A673 (cell line): ENCODE data around the gene RECQL5. TPM values are rescaled to one million over a fixed set of nuclear protein-coding genes. Genes with fewer than 3 reads are reported as not detected.

Source experiments
- BruUV-seq: library from RNA; stranded (reverse); fragments of 400-500 nt; replicated peaks from 2 replicates; lab custom pipeline; 2021; lab: Mats Ljungman, UMichigan
- CTCF ChIA-PET: fragments of 300-600 bp; sonication (Branson Sonifier 250); formaldehyde crosslinking; loops from one replicate; lab custom pipeline; 2022; ENCODE audit warnings: antibody characterized with exemption; lab: Charles Lee
- POLR2A ChIA-PET: fragments of 300-600 bp; sonication (Branson Sonifier 250); formaldehyde crosslinking; loops from one replicate; lab custom pipeline; 2022; ENCODE audit warnings: antibody characterized with exemption; ENCODE audit not compliant: low non-redundant PET; lab: Charles Lee
- DNase-seq: peaks from one replicate; pipeline ENCODE4 v3.0.0-alpha.2; 2015; ENCODE audit warnings: low spot score
- H3K27ac ChIP-seq: fragments of 200-600 bp; sonication (generic); 2 replicates; pipeline ENCODE4 v1.5.1; 2016; ENCODE audit warnings: mixed run types, low read depth, mild to moderate bottlenecking, mixed read lengths, antibody characterized with exemption, low read length; ENCODE audit not compliant: poor library complexity, severe bottlenecking
- H3K27me3 ChIP-seq: fragments of 200-600 bp; sonication (generic); replicated peaks from 2 replicates; pipeline ENCODE4 v1.6.1; 2017; ENCODE audit warnings: mixed run types, low read depth, mild to moderate bottlenecking, mixed read lengths, antibody characterized with exemption, low read length; ENCODE audit not compliant: insufficient read depth, poor library complexity
- H3K36me3 ChIP-seq: fragments of 200-600 bp; sonication (generic); 2 replicates; pipeline ENCODE4 v1.6.1; 2016; ENCODE audit warnings: mixed run types, mild to moderate bottlenecking, mixed read lengths, antibody characterized with exemption, low read length; ENCODE audit not compliant: insufficient read depth, poor library complexity, severe bottlenecking
- H3K4me1 ChIP-seq: fragments of 200-600 bp; sonication (generic); 2 replicates; pipeline ENCODE4 v1.6.1; 2017; ENCODE audit warnings: mixed run types, mild to moderate bottlenecking, mixed read lengths, antibody characterized with exemption, low read length; ENCODE audit not compliant: insufficient read depth, poor library complexity, severe bottlenecking
- H3K4me3 ChIP-seq: fragments of 200-600 bp; sonication (generic); 2 replicates; pipeline ENCODE4 v1.5.1; 2016; ENCODE audit warnings: low read depth, mixed run types, mild to moderate bottlenecking, mixed read lengths, low read length; ENCODE audit not compliant: poor library complexity, severe bottlenecking
- H3K9me3 ChIP-seq: fragments of 200-600 bp; sonication (generic); 2 replicates; pipeline ENCODE4 v1.6.1; 2016; ENCODE audit warnings: mixed run types, low read depth, mild to moderate bottlenecking, mixed read lengths, antibody characterized with exemption, low read length; ENCODE audit not compliant: poor library complexity, severe bottlenecking
- CTCF ChIP-seq: fragments of 300-800, 200-600 bp; sonication (generic); conservative IDR thresholded peaks from 2 replicates; pipeline ENCODE4 v1.5.1; 2017; ENCODE audit warnings: low read depth, mild to moderate bottlenecking, antibody characterized with exemption, low read length, moderate library complexity, mixed read lengths
- EZH2 ChIP-seq: fragments of 200-600 bp; sonication (generic); IDR thresholded peaks from 2 replicates; pipeline ENCODE4 v1.6.1; 2017; ENCODE audit warnings: borderline replicate concordance, low read depth, mild to moderate bottlenecking, mixed read lengths, antibody characterized with exemption, low read length; ENCODE audit not compliant: poor library complexity, severe bottlenecking
- intact Hi-C: fragments of 100-400 bp; cut with micrococcal nuclease; formaldehyde crosslinking; loops from one replicate; pipeline ENCODE4 v1.10.0; 2022; ENCODE audit not compliant: unreplicated experiment
- total RNA-seq: library from RNA; stranded (reverse); gene quantifications from 2 replicates; pipeline ENCODE4 v1.2.3, GENCODE V29; 2021

The RECQL5 gene
- total RNA-seq, 1 experiment from 2014 or later: 30.6 TPM

DNA sequence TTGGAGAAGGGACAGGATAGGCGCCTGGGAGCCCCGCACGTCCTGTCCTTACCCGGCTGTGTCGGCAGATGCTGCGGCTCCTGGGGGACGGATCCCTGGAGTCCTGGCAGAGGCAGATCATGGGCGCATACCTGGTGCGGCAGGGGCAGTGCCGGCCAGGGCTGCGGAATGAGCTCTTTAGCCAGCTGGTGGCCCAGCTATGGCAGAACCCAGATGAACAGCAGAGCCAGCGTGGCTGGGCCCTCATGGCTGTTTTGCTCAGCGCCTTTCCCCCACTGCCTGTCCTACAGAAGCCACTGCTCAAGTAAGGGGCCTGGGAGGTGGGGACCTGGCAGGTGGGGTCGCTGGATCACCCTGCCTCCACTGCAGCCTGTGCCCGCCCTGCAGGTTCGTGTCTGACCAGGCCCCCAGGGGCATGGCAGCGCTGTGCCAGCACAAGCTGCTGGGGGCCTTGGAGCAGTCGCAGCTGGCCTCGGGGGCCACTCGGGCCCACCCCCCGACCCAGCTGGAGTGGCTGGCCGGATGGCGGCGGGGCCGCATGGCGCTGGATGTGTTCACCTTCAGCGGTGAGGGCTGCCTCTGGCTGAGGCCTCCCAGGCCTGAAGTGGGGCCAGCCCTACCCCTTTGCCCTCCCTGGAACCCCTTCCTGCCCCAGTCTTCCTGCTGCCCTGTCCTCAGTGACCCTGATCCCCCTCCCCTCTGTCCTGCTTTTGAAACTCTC is 53.9 kb downstream of the RECQL5 start:
- CTCF ChIA-PET: interaction anchor here (0.6 to 1.6 kb wide), 2 partner anchors 137 to 140 kb away, joined by 3 read pairs; no protein-coding TSS in a partner anchor

GRCh38 chr17:75611851-75612429 is 55.0 kb downstream of the RECQL5 start:
- CTCF ChIA-PET: interaction anchor here (1.6 kb wide), 1 partner anchor 142 kb away, joined by 3 read pairs; no protein-coding TSS in a partner anchor
- no peaks in the 10 kb centered on the region for H3K36me3 ChIP-seq
- H3K9me3 ChIP-seq: no peaks in the 10 kb centered on the region
- POLR2A ChIA-PET: interaction anchor here (0.6 kb wide), 2 partner anchors 9 to 76 kb away, joined by 3 to 4 read pairs; no protein-coding TSS in a partner anchor
- TF ChIP-seq CTCF (no peak), EZH2 (no peak)
- no peak overlapping the region for H3K4me3 ChIP-seq
- H3K4me1 ChIP-seq: no peaks in the 10 kb centered on the region
- no peak overlapping the region for H3K27ac ChIP-seq
- no peak for DNase-seq
- BruUV-seq: no TSS peak
- H3K27me3 ChIP-seq: no peaks in the 10 kb centered on the region
- intact Hi-C loops: no loop called here

More for the DNA sequence above, 53.9 kb downstream of the RECQL5 start:
- H3K27ac ChIP-seq: no peak overlapping the region
- H3K4me3 ChIP-seq: no peak overlapping the region
- POLR2A ChIA-PET: interaction anchor here (0.5 kb wide), 1 partner anchor 14 kb away, joined by 5 read pairs; no protein-coding TSS in a partner anchor
- no peaks in the 10 kb centered on the region for H3K27me3 ChIP-seq
- no TSS peak for BruUV-seq
- DNase-seq: no peak
- intact Hi-C loops: no loop called here
- H3K4me1 ChIP-seq: no peaks in the 10 kb centered on the region
- H3K9me3 ChIP-seq: no peaks in the 10 kb centered on the region
- TF ChIP-seq EZH2: no peak
- TF ChIP-seq CTCF: no peak
- H3K36me3 ChIP-seq: no peaks in the 10 kb centered on the region

DNA sequence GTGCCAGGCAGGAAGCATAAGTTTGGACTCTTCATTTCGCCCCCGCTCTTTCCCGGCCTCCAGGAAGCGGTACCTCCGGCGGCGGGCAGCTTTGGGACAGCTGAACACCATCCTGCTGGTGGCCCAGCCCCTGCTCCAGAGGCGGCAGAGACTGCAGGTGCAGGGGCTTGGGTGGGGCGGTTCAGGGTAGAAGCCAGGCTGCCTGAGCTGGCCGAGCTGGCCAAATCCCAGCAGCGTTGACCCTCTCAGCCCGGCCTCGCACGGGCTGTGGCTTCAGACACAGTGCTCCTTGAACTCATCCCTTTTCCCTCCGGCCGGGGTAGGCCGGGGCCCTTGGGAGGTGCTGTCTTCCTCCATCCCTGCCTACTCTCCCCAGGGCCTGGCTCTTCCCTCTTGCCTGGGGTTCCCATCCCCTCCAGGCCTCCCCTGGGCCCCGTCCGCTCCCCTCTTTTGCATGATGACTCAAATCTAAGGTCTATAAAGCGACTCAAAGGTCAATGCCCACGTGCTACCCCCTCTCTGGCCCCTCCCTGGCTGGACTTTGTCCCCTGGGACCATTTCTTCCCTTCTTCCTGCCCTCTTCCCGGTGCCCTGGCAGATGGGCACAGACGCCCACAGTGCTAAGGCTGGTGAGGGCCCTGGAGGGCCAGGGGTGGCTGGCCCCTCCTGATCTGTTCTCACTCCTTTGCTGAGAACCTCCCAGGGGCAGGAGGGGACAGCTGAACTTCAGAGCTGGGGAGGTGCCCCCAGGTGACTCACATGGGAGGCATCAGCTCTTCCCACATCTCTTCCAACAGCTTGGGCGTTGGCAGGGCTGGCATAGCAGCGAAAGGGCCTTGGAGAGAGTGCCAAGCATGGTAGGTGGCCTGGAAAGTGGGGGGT is 56.6 kb downstream of the RECQL5 start:
- DNase-seq: no peak
- BruUV-seq: no TSS peak
- Histone ChIP-seq H3K27ac (no peak overlapping the region), H3K4me3 (no peak overlapping the region), H3K4me1 (no peaks in the 10 kb centered on the region), H3K27me3 (no peaks in the 10 kb centered on the region), H3K36me3 (no peaks in the 10 kb centered on the region), H3K9me3 (no peaks in the 10 kb centered on the region)
- ChIA-PET POLR2A (no interaction called here), CTCF (interaction anchor here (0.6 to 0.8 kb wide), 2 partner anchors 12 to 15 kb away, joined by 3 read pairs; no protein-coding TSS in a partner anchor)
- intact Hi-C loops: no loop called here
- TF ChIP-seq CTCF (no peak), EZH2 (no peak)
